ENCODE measurements around the gene ZNF521.
"Not testable (repeated sequence)": the region's sequence is repeated elsewhere in the genome, so short reads cannot be mapped to it uniquely, and the experiment has no call there.

ZNF521 gene

GRCh38 chr18:25043104-25043503, 308.9 kb downstream of the ZNF521 start:
- no peak for DNase-seq (ENCODE audit: low read depth in 2 of 3, low spot score in 2 of 3)

DNA sequence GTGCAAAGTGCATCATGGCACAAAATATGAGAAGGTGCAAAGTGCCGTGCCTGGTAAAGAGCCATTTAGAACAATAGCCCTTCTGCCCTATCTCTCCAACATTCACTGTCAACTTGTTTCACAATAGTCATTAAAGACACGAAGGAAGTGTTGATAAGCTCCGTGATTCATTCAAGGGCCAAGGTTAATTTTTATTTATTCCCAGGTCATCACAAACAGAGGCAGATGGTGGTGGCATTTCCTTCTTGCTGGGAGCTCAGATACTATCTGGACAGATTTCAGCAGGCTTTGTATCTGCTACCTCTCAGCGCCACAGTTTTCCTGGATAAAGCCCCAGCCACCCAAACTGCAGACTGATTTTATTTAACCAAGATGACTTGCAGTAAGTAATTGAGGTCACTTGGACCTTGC, 309.3 kb downstream of the ZNF521 start:
- no peak for DNase-seq (ENCODE audit: low read depth in 2 of 3, low spot score in 2 of 3)

GRCh38 chr18:25039781-25040180, 312.2 kb downstream of the ZNF521 start:
- no peak for DNase-seq (ENCODE audit: low read depth in 2 of 3, low spot score in 2 of 3)

DNA sequence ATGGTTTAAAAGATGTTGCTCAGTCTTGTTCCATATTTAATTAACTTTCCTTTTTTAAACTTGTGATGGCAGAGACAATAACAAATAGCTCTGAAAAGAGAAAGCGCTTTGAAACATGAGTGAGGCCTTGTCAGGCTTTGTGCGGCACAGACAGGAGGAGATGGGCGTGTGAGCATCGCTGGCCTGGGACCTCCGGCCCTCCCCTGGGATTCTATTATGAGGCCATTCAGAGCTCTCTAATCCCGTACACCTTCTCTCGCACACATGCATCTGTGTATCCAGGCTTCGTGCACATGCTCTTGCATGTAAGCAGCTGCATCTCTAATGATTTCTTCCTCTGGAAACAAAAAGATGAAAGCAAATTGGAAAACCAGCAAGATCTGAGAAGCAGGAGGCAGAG, 313.7 kb downstream of the ZNF521 start:
- DNase-seq (ENCODE audit: low read depth in 2 of 3, low spot score in 2 of 3): no peak

DNA sequence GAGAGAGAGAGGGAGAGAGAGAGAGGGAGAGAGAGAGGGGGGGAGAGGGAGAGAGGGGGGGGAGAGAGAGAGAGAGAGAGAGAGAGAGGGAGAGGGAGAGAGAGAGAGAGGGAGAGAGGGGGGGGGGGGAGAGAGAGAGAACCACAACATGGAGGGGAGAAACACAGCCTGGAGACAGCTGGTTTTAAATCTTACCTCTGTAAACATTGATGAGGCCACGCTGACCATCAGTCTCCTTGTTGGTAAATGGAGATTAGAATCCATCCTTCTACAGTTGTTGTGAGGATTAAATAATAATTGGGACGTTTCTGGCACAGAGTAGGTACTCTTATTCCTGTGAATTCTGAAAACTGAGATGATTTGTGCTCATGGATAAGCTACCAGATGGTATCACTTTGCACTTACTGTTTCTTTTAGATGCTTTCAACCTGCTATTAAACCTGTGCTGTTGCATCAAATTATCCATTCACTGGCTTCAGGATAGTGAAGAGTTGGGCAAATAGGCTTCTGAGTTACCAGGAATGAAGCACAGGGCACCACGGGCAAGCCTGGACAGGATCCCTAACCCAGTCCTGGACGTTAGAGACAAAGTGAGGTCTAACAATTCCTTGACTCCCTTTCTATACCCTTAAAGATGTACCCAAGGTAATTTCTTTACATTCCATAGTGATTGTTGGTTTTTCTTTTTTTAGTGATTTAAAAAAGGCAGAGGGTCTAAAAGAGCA, 318.1 kb downstream of the ZNF521 start:
- DNase-seq (ENCODE audit: low read depth in 2 of 3, low spot score in 2 of 3): no peak

- not testable (repeated sequence) for DNase-seq (ENCODE audit: low read depth in 2 of 3, low spot score in 2 of 3)
Observed at GRCh38 chr18:25033175-25033574, 318.8 kb downstream of the ZNF521 start.

- DNase-seq (ENCODE audit: low read depth in 2 of 3, low spot score in 2 of 3): no peak
Observed at GRCh38 chr18:25029802-25030201, 322.2 kb downstream of the ZNF521 start.

GRCh38 chr18:25019931-25020330, 332.0 kb downstream of the ZNF521 start:
- DNase-seq (ENCODE audit: low read depth in 2 of 3, low spot score in 2 of 3): no peak

GRCh38 chr18:25019086-25019860, 332.7 kb downstream of the ZNF521 start:
- DNase-seq (ENCODE audit: low read depth in 2 of 3, low spot score in 2 of 3): no peak

DNA sequence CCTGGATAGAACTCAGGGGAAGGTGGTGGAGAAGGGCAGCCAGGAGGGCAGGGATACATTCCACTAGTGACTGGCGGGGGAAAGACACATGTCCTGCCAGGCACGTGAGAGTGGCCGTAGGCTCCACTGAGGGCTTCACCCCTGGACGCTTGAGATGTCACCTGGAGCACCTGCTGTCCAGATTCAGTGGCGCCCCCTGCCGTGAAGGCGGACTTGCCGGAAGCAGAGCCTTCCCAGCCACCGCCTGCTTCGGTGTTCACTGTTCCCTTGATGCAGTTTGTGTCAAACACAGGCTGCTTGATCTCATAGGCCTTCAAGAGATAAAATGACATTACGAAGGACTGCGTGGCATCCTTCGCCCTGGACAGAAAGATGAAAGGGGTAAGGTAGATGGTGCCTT, 335.3 kb downstream of the ZNF521 start:
- no peak for DNase-seq (ENCODE audit: low read depth in 2 of 3, low spot score in 2 of 3)

DNA sequence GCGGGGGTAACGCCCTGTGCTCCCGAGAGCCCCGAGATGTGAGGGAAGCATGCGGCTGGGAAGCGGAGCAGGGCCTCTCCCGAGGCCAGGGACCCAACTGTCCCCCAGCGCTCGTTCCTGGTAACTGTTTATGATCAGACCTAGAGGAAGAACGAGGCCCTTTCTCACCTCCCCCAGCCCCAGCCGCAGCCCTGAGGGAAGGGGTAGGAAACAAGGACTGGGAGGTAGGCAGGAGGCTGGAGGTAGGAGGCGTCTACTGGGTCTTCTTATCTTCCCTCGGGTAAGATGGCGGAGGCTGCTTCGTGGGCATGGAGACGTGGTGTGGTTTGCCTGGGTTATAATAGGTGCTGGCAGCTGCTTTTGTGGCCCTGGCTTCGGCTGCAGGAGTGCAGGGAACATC, 335.8 kb downstream of the ZNF521 start:
- no peak for DNase-seq (ENCODE audit: low read depth in 2 of 3, low spot score in 2 of 3)

Data from activated CD8-positive, alpha-beta memory T cell treated with anti-CD3 and anti-CD28 coated beads for 48 hours (primary cell).